Type B pancreatic cell (in vitro differentiated cells): ENCODE results near the gene LONRF2. TPM values are rescaled to one million over a fixed set of nuclear protein-coding genes. Genes with fewer than 3 reads are reported as not detected.

Source experiments
- DNase-seq: peaks from one replicate; pipeline ENCODE4 v3.0.0; 2021; ENCODE audit warnings: mixed read lengths; ENCODE audit not compliant: unreplicated experiment; ENCODE audit errors: extremely low spot score
- H3K27ac Mint-ChIP-seq: 2 replicates; pipeline ENCODE4 v1.8.0; 2021; ENCODE audit warnings: mild to moderate bottlenecking, mixed read lengths
- H3K27me3 Mint-ChIP-seq: 2 replicates; pipeline ENCODE4 v1.8.0; 2021; ENCODE audit warnings: mixed read lengths
- H3K36me3 Mint-ChIP-seq: 2 replicates; pipeline ENCODE4 v1.8.0; 2021; ENCODE audit warnings: mixed read lengths
- H3K4me1 Mint-ChIP-seq: one replicate; pipeline ENCODE4 v1.8.0; 2021; ENCODE audit warnings: mixed read lengths; ENCODE audit not compliant: unreplicated experiment
- H3K4me3 Mint-ChIP-seq: 2 replicates; pipeline ENCODE4 v1.8.0; 2021; ENCODE audit warnings: mild to moderate bottlenecking, mixed read lengths
- H3K9me3 Mint-ChIP-seq: 2 replicates; pipeline ENCODE4 v1.8.0; 2021; ENCODE audit warnings: mixed read lengths
- total RNA-seq: library from RNA; stranded (reverse); gene quantifications from 2 replicates; pipeline ENCODE4 v1.2.1, GENCODE V29; 2021; ENCODE audit warnings: low replicate concordance
- TF ChIP-seq, protein P1 (sequence below): fragments of 200-600 bp; sonication (generic); conservative IDR thresholded peaks from 2 replicates; pipeline ENCODE4 v1.5.0; 2021; ENCODE audit warnings: antibody characterized with exemption, mild to moderate bottlenecking

Gene LONRF2
- total RNA-seq, 1 donor from 2014 or later: 8.9 TPM

DNA sequence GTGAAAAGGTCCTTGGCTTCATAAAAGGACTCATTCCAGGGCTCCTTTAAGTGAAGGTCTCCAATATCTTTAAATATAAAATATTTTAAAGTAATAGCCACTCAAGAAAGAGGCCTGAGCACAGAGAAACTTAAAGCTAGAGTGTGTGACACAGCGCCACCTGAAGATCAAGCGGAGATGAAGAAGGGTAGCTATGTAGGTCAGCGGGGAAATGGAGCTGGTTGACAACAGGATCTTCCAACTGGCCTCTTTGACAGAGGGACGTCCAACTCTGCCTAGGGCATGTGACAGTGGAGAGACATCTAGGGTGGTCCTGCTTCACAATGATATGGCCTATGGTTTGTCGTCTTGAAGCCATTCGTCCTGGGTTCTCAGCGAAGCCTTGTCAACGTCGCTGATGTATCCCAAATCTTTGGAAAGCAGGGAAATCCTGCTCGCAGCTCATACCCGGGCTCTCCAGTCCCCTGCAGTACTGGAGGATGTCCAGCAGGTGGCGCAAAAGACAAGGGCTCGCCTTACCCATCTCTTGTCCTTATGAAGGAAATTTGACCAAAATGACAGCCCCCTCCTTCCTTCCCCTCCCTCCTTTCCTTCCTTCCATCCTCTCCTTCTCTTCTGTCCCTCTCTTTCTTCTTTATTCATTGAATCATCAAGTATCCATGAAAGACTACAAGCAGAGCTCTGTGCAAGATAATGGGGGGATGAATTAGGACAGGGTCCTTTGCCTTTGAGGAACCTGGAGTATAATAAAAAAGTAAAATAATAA lies 59.6 kb downstream of the LONRF2 start:
- H3K9me3 Mint-ChIP-seq: no peaks in the 10 kb centered on the region
- no peak overlapping the region for H3K27ac Mint-ChIP-seq
- H3K36me3 Mint-ChIP-seq: no peaks in the 10 kb centered on the region
- DNase-seq: peak; percentile 82
- peak overlapping the region; percentile 41 for H3K4me3 Mint-ChIP-seq
- peaks cover 3% of the 10 kb centered on the region for H3K4me1 Mint-ChIP-seq
- TF ChIP-seq, protein P1, sequence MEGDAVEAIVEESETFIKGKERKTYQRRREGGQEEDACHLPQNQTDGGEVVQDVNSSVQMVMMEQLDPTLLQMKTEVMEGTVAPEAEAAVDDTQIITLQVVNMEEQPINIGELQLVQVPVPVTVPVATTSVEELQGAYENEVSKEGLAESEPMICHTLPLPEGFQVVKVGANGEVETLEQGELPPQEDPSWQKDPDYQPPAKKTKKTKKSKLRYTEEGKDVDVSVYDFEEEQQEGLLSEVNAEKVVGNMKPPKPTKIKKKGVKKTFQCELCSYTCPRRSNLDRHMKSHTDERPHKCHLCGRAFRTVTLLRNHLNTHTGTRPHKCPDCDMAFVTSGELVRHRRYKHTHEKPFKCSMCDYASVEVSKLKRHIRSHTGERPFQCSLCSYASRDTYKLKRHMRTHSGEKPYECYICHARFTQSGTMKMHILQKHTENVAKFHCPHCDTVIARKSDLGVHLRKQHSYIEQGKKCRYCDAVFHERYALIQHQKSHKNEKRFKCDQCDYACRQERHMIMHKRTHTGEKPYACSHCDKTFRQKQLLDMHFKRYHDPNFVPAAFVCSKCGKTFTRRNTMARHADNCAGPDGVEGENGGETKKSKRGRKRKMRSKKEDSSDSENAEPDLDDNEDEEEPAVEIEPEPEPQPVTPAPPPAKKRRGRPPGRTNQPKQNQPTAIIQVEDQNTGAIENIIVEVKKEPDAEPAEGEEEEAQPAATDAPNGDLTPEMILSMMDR: peak; percentile 99
- H3K27me3 Mint-ChIP-seq: no peaks in the 10 kb centered on the region

DNA sequence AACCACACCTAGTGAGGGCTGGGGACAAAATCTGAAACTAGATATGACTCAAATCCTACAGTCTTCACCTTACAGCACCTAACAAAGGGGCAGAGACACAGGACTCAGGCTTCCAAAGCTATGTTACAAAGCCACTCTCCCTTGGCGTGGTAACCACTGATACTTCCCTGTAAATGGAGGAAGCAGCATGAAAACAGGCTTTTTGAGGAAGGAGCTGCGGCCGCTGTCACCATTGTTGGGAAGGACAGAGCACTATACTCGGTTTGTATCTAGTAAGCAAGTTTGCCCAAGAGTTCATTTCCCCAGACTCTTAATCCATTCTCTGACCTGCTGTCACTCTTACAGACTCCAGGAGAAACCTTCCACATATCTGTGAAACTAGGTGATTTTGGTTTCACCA lies 60.3 kb downstream of the LONRF2 start:
- no peaks in the 10 kb centered on the region for H3K36me3 Mint-ChIP-seq
- H3K9me3 Mint-ChIP-seq: no peaks in the 10 kb centered on the region
- peaks cover 3% of the 10 kb centered on the region for H3K4me1 Mint-ChIP-seq
- no peak for DNase-seq
- H3K4me3 Mint-ChIP-seq: no peak overlapping the region
- TF ChIP-seq, protein P1: no peak
- H3K27me3 Mint-ChIP-seq: peaks cover 2% of the 10 kb centered on the region
- H3K27ac Mint-ChIP-seq: no peak overlapping the region

DNA sequence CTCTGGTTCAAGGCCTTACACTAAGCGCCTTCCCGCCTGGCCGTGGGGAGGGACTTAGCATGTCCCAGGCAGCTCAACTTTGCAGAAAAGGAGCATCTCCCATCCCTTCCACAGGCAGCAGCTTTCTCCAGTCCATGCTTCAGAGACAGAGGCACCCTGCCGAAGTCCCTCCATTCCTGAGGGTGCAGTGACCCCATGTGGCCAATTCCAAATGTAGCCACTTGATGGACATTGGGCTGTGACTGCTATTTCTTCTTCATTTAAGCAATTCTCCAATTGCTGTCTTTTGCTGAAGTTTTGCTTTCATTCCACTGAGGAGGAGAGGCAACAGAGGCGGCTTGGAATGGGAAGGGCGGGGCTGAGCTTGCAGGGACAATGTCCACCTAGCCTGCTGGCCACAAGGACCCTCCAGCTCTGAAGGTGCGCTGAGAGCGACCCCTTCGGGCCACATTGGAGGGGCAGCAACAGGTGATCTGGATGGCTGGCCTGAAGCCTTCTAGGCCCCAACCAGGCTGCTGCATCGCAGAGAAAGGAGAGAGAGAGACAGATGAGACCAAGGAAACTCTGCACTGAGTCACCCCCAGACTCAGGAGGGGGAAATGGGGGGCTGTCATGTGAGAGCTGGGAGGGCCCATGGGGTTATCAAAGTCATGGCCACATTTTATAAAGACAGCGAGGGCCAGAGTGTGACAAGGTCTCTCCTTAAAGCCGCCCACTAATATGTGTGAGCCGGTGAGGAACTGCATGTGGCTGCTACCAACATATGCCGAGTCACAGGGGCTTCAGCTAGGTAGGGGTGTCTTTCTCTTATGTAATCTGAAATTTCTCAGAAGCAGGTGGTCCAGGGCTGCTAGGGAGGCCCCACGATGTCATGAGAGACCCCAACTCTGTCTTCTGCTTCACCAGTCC lies 61.3 kb downstream of the LONRF2 start:
- Mint-ChIP-seq H3K9me3 (no peaks in the 10 kb centered on the region), H3K27ac (no peak overlapping the region), H3K27me3 (peaks cover 2% of the 10 kb centered on the region), H3K4me1 (peaks cover 3% of the 10 kb centered on the region), H3K4me3 (no peak overlapping the region), H3K36me3 (no peaks in the 10 kb centered on the region)
- TF ChIP-seq, protein P1: peak; percentile 82
- no peak for DNase-seq

DNA sequence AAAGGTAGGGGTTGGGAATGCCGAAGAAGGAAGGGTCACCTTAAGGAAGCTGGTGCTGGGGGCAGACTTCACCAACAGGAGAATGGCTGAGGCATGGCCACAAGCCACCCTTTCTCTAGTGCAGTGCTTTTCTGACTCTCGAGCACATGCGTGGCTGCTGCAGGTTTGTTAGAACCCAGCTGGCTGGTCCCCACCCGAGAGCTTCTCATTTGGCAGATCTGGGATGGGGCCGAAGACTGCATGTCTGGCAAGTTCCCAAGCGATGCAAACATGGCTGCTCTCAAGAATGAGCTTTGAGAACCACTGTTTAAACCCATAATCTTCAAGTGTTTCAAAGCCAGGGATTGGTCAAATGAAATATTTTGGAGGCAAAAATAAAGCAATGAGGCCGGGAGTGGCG lies 63.2 kb downstream of the LONRF2 start:
- Mint-ChIP-seq H3K9me3 (no peaks in the 10 kb centered on the region), H3K27ac (no peak overlapping the region), H3K27me3 (peaks cover 2% of the 10 kb centered on the region), H3K36me3 (no peaks in the 10 kb centered on the region), H3K4me3 (no peak overlapping the region), H3K4me1 (peaks cover 3% of the 10 kb centered on the region)
- DNase-seq: no peak
- TF ChIP-seq, protein P1: no peak

DNA sequence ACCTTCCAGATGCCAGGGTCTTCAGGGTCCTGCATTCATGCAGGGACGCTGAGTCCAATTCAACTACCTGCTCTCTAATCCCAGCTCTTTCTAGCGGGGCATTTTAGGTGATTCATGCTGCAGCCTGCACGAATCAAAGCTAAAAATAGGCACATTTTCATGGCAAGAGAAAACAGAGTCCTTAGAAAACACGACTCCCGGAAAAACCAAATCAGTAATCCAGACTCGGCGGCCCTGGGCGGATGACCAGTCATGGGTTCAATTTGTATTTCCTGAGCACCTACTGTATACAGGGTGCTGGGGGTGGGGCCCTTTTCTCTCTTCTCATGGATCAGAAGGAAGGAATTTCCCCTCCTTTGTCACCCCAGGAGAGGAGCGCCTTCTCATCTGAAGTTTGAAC lies 64.4 kb downstream of the LONRF2 start:
- TF ChIP-seq, protein P1: no peak

More for the DNA sequence above, 64.4 kb downstream of the LONRF2 start:
- no peak overlapping the region for H3K4me3 Mint-ChIP-seq
- H3K9me3 Mint-ChIP-seq: no peaks in the 10 kb centered on the region
- H3K27me3 Mint-ChIP-seq: peaks cover 2% of the 10 kb centered on the region
- peaks cover 2% of the 10 kb centered on the region for H3K4me1 Mint-ChIP-seq
- no peaks in the 10 kb centered on the region for H3K36me3 Mint-ChIP-seq
- no peak overlapping the region for H3K27ac Mint-ChIP-seq
- no peak for DNase-seq
